Limb (tissue), 2 donors: Measurements from ENCODE around the gene WWOX.
"Not testable (repeated sequence)": the region's sequence is repeated elsewhere in the genome, so short reads cannot be mapped to it uniquely, and the experiment has no call there.

Source experiments
- DNase-seq, 2 donors: peaks; one replicate each; pipeline ENCODE4 v3.0.0-alpha.2; 2016; ENCODE audit errors: extremely low spot score in 2 of 2

WWOX gene

DNA sequence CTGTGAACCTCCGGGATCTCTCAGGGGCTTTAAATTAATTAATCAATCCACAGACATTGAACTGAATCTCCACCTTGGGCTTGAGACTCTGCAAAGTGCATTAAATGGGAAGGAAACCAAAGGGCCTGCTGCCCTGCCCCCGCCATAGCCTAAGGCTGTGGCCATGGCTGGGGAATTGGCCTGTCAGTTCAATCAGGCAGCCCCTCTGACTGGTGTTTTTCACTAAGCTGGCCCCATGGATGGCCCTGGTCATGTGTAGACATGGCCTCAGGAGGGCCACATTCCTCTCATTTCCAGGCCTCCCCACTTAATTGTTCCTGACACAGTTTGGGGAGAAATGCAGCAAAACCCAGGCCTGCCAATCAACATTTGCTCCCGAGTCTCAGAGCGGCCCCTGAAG lies 499.8 kb downstream of the WWOX start:
- no peak for DNase-seq

DNA sequence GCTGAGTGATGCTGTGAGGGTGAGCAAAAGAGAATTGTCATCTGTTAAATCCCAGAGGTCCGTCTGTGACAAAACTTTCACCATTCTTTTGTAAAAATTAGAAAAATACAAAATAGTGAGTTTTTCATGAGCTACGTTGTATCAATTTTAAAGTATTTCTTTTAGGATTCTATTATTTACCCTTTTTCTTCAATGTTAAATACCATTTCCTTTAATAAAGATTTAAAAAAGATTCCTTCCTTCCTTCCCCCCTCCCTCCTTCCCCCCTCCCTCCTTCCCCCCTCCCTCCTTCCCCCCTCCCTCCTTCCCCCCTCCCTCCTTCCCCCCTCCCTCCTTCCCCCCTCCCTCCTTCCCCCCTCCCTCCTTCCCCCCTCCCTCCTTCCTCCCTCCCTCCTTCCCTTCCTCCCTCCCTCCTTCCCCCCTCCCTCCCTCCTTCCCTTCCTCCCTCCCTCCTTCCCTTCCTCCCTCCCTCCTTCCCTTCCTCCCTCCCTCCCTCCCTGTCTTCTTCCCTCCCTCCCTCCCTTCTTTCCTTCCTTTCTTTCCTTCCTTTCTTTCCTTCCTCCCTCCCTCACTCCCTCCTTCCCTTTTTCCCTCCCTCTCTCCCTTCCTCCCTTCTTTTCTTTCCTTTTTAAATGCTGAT lies 505.1 kb downstream of the WWOX start:
- not testable (repeated sequence) for DNase-seq

DNA sequence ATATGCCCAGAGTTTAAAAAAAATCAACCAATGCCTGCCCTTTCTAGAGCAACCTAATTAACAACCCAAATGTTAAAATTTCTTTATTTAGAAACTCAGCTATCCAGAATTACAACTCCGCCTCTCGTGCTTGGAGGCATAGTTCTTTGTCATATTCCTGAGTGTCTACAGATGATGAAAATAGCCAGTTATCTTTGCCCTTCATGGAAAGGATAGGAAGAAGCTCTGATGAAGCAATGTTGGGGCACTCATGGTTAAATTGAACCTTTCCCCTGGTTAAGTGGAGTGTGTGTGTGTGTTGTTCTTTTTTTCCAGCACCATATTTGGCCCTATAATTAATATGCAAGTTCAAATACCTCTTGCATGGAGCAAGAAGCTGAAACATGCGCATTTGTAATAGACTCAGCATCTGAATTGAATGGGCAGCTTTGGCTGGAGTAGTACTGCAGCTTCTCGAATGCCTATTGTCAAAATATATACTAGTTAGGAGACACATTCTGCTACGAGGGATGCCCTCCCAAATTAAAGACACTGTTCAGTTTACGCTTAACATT lies 506.2 kb downstream of the WWOX start:
- DNase-seq = no peak

DNA sequence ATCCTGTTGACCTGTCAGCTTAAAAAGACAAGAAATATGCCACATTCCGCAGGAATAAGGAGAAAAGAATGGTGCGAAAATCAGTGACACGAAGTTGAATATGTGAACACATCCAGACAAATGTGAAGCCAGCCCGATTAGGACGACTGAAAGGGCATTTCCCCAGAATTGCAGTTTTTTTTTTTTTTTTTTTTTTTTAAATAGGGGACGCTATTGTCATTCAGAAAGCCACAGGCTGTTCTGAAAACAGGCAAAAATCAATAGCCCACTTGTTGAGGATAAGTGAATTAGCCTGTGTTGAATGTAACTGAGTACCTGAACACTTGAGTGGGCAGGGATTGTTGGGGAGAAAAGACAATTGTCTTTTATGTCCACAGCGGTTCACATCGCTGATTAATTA lies 507.1 kb downstream of the WWOX start:
- no peak for DNase-seq

DNA sequence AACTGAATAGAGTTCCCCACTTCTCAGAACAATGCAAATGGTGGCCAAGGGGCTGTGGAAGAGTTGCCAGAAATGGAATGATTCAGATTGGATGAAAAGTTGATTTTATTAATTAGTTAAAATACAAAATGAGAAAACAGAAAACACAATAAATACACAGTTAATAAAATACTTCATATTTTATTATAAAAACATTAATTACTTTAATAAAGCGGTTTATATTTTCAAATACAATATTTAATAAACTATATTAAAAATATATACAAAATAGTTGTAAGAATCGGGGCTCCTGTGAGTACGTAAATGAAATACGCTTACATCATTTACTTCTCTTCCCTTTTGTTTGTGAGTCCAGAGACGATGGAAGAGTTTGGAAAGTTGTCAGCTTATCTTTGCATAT lies 507.6 kb downstream of the WWOX start:
- DNase-seq = no peak

DNA sequence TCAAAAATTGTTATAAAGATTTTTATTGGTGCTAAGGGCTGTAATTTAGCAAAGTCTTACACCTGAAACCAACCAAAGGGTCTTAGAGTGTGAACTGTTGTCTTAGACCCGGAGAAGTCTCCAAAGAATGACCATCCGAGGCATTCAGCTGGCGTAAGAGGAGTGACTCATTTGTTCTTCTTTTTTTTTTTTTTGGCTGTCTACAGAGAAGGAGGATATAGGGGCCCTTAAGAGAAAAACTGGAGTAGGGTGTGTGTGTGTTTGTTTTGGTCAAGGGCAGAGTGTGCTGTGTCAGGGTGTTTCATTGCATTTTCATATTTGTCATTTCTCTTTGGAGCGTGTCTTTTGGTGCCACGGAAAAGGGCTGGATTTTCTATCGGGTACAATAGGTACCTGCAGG lies 508.0 kb downstream of the WWOX start:
- DNase-seq = no peak

DNA sequence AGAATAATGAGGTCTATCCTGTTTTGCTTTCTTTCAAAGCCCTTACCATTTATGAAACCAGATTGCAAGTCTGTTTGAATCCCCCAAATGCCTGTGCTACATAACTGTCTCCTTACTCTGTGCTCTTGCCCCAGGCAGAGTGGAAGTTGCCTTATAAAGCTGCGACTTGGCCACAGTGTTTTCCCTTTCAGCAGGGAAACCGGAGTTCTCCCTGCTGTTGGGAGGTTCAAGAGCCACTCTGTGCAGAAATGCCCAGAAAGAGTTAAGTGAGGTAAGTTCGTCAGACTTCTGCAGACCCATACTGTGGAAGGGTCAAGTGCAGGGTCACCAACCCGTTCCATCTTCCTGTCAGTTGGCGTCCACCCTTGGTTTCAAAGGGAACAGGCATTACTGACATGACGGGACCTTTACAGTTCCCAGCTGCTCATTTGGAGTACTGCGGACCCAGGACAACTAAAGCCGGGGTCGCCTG lies 508.9 kb downstream of the WWOX start:
- DNase-seq = no peak

DNA sequence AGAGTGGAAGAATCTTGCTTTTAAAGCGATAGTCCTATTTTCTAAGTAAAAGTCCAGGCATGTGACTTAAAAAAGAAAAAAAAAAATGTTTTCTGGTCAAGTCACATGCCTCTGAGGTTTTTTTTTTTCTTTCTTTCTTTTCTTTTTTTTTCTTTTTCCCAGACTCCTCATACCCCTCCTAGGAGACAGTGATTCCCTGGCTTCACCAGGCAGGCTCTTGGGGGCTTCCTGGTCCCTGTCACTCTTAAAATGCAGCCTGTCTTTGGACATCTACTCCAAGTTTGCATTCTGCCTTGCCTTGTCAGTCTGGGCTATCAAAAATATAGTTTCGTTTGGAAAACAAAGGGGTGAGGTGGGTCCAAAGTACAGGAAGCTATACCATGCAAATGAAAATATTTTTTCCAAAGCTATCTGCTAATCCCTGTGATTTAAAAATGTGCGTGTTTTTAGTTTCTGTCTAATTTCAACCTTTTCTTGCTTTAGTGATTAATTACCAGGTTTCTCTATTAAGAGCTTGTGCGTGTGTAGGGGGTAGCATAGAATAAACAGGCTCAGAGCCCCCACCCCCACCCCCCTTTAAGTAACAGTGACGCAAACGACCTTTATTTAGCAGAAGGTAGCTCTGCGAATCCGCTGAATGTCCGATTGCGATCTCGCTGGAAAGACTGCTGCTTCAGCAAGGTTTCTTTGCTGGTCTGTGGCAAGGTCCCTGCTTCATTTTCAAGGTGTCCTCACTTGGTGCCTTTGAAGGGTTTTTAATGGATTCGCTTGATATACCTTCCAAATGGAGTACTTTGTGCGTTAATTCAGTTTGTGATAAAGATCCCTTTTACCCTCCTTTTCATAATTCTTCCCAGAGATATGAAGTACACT lies 510.2 kb downstream of the WWOX start:
- DNase-seq = no peak

DNA sequence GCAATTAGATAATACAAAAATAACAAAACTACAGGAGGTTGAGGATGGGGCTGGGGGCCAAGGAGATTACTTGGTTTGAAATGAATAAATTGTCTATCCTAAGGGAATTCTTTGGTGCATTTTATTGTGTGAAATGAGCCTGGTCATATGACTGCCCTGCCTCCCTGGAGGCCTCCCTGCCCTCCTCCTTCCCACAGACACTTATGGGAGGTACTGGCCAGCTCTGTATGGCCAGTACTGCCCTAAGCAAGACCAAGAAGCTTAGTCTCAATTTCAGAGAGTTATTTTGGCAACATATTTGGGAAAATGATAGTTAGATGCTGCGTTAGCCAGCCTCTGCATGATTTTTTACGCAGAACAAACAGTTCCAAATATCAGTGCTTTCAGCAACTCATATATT lies 511.9 kb downstream of the WWOX start:
- DNase-seq = no peak

DNA sequence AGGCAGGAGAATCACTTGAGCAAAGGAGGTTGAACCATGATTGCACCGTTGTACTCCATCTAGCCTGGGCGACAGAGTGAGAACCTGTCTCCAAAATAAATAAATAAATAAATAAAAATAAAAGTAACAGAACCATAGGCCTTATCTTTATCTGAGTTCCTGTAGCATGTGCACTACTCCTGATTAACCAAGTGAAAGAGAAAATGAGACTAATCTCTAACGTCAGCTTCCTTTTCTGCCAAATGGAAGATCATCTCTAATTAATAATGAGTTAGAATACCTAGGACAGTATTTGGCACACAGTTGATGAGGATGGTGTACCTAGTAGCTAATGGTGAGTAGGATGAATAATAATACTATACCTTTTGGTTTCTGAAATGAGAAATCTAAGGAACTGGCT lies 520.4 kb downstream of the WWOX start:
- DNase-seq = no peak

DNA sequence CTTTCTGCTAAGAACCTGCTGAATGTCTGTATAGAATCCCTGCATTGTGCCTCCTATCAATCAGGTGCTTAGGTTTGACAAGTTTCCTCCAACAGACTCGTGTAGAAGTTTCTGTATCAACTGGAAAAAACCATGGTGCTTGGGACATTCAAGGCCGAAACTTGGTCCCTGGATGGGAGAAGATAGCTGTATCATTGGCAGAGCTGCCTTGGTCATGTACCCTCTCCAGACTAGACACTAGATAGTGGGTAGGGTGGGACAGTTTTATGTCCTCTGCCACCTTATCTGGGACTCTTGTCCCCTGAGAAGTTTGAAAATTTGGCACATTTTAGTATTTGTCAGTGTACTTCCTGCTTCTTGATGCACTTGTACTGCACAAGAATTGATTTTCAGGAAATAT lies 520.8 kb downstream of the WWOX start:
- DNase-seq = no peak

DNA sequence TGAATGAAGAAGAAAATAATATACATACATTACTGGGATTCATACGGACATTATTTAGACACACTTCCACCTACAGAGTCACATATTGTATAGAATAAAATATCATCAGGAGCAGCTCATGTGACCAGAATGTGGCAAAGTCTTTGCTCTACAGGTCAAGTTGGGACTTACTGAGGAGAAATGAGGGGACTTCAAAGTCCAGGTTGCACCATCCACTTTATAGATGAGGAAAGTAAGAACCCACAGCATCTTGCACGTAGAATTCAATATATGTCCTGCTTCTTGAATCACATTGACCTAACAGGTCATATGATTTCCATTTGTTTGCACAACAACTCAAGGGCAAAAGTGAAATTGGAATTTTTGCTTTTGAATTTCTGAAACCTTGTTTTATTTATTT lies 524.3 kb downstream of the WWOX start:
- no peak for DNase-seq

DNA sequence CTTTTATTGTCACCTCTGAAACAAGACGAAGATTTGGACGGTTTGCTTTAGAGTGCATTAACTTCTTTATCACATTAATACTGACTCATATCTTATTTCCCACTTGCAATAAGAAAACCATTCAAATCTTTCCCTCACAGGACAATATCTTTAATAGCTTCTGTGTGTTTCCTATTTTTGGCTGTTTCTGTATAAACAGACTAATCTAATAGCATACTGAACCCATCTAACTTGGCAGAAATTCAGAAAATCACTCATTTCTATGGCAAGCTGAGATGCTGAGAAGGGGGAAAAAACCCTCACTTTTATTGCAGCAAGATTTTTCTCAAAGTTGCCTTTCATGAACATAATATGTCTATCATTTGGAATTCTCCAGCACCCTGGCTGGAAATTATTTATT lies 524.9 kb downstream of the WWOX start:
- no peak for DNase-seq

DNA sequence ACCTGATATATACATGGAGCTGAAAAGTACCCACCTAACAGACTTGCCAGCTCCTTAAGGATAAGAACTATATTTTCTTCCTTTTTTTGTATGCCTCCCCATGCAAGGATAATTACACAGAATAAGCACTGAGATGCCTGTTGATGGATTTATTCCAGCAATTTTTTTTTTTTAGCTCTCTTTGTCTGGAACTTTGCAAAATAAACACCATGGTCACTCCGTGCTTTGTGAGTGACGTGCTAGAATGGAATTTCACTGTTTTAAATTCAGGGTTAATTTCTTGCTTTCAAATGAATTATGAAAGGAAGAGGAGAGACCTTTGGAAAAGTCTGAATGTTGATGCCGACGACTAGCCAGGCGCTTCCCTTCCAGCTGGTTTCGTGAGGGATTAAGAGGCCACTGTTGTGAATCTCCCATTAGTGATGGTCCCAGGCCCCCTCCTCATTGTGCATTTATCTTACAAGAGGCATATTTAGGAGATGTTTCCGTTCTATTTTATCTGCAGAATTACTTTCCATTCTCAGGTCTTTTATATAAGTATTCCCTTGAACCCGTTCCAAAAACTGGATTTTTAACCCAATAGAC lies 529.1 kb downstream of the WWOX start:
- DNase-seq = peak in 1 of 2 donors; percentile 24

DNA sequence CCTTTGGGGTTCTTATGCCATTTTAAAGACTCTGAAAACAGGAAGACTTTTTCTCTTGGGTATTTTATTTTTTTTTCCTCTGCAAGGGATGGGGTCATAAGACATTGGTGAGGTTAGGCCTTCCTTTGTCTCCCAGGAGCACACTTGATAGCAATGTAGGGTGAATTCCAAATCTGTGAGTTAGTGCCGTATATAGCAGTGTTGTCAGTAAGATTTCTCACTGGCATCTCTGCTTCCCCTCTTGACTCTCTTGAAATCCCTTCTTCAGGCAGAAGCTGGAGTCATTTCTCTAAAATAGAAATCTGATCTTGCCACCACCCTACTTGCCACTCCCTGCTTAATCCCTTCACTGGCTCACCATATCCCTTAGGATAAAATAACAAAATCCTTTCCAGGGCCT lies 529.7 kb downstream of the WWOX start:
- DNase-seq = no peak

DNA sequence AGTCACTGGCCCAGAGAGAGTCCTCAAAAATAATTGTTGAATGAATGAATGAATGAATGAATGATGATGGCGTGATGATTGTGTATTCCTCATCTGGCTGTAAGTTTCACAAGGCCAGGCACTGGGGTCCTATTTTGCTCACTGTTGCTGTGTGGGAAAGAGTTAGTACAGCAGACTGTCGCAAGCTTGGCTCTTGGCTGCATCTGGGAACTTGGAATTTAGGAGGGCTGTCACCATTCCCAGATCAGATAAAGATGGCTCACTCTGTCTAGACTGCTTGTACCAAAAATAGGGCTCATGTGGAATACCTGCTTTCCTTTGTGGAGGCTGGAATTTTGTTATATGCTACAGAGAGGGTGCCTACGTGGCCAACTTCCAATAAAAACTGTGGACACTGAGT lies 530.6 kb downstream of the WWOX start:
- DNase-seq = no peak

DNA sequence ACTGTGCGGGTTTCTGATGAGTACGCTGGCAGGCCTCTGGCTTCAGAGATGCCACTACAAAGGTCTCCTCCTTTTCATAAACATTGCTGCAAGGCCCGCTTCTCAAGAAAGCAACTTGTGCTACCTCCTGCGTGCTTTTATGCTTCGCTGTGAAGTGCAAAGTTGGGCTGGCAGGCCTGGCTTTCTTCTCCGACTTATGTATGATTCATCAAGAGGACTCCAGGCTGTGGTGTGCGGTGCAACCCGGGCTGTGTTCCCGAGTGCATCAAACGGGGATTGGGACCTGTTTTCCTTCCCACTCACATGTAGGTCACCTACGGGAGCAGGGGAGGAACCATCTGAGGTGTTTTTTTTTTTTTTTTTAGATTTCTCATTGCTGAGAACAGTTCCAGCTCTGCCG lies 534.1 kb downstream of the WWOX start:
- DNase-seq = no peak

DNA sequence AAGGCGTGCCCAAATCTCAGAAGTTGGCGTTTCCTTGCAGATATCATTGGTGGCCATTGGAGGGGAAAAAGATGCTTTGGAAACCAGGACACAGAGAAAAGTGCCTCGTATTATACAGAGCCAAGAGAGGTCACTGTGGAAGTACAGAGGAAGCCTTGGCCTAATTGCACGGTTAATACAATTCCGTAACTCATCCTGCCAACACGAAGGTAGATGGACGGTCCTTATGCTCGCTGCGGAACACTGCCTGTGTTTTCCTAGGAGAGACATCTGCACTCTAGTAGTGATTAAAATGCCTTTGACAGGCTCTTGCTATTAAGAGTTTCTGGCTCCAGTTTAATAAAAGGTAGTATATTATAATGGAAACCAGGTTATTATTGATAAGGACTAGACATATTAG lies 536.4 kb downstream of the WWOX start:
- DNase-seq = no peak

DNA sequence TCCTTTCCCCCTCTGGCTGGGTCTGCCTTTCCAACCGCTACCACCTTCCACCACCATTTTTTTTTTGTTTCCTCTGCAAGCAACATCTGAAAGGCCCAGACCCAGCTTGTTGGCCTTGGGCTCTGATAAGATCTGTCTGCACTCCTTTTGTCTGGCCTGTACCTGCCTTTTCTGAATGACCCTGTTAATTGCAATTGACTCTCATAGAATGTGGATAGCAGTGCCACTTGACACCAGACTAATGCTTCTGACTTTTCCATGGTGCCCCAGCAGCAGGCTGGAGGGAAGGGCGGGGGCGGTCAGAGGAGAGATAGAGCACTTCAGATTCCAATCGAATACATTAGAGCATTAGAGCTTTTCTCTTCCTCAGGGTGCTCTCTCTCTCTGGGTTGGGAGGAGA lies 538.9 kb downstream of the WWOX start:
- DNase-seq = no peak

DNA sequence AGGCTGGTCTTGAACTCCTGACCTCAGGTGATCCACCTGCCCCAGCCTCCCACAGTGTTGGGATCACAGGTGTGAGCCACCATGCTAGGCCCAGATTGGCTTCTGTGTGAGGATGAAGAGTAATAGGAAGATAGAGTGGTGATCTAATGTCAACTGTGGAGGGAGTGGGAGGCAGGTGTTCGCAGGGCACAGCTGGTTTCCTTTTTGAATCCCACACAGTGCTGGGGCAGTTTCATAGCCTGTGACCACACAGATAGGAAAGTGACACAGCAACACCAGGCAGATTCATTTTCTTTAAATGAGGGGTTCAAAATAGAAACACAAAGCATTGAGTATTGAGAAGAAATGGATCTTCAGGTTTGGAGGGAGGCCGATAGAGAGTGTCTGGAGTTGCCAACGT lies 540.3 kb downstream of the WWOX start:
- no peak for DNase-seq

DNA sequence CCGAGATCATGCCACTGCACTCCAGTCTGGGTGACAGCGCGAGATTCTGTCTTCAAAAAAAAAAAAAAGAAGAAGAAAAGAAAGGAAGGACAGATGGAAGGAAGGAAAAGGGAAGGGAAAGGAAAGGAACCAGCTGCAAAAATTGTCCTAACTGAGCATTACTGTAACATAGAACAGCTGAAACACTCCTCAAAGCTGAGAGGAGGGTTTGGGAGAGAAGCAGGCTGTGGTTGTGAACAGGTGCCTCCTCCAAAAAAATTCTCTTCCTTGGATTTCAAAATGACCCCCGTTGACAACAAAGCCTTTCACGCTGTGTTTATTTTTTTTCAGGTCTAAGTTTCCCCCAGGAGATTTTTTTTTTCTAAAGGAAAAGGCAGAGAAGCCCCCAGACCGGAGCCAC lies 541.4 kb downstream of the WWOX start:
- DNase-seq = peak in 1 of 2 donors; percentile 24

DNA sequence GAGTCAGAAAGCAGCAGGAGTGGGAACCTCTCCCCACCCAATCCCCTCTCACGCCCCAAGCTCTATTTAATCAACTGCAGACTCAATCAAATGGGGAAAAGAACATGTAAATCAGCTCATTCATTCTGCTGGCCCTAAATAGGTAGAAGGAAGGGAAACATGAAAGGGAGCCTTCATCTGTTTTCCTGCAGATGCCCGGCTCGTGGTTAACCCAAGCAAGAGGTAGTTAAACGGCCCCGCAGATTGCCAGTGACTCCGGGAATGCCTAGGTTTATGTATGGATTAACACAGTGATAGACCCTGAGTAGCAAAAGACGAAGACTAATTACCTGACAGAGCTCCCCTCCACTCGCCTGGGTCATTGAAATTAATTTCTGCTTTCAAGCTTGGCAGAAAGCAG lies 542.0 kb downstream of the WWOX start:
- no peak for DNase-seq
